Breast epithelium (tissue), 4 donors: ENCODE data around the gene NCKAP5. TPM values are rescaled to one million over a fixed set of nuclear protein-coding genes. Genes with fewer than 3 reads are reported as not detected.

Experiments
- DNase-seq, 2 donors: peaks; one replicate each; pipeline ENCODE4 v3.0.0-alpha.2; 2019; ENCODE audit warnings: low spot score in 2 of 2
- H3K27ac ChIP-seq, 2 donors: fragments of 200-600 bp; sonication (generic) in 1 of 2; one replicate each; pipeline ENCODE4 v1.5.1; 2016 to 2019; ENCODE audit warnings: mild to moderate bottlenecking in 1 of 2
- H3K27me3 ChIP-seq, 2 donors: fragments of 200-600 bp; sonication (generic) in 1 of 2; one replicate each; pipeline versions ENCODE4 v1.5.1 to v1.6.0; 2017 to 2019; ENCODE audit warnings: control low read depth in 1 of 2, mild to moderate bottlenecking in 1 of 2
- H3K36me3 ChIP-seq: fragments of 200-600 bp; one replicate; pipeline ENCODE4 v1.5.1; 2019
- H3K4me1 ChIP-seq, 2 donors: fragments of 200-600 bp; sonication (generic); one replicate each; pipeline ENCODE4 v1.5.1; 2016 to 2019; ENCODE audit warnings: control low read depth in 1 of 2
- H3K4me3 ChIP-seq, 3 donors: fragments of 200-600 bp; sonication (generic); 1 replicate in 2 of 3; 2 replicates in 1 of 3; pipeline ENCODE4 v1.5.1; 2016 to 2019; ENCODE audit warnings: mild to moderate bottlenecking in 3 of 3, moderate library complexity in 2 of 3
- H3K9me3 ChIP-seq, 2 donors: fragments of 200-600 bp; sonication (generic) in 1 of 2; one replicate each; pipeline ENCODE4 v1.5.1; 2016 to 2019; ENCODE audit warnings: control low read depth in 1 of 2
- POLR2A ChIP-seq: fragments of 450-650 bp; IDR thresholded peaks from one replicate; pipeline ENCODE4 v1.6.1; 2016; ENCODE audit warnings: antibody characterized with exemption, mild to moderate bottlenecking, moderate library complexity
- POLR2AphosphoS5 ChIP-seq, 3 donors: sonication (generic); formaldehyde crosslinking; IDR thresholded peaks; one replicate each; pipeline ENCODE4 v1.6.1; 2017; ENCODE audit warnings: antibody characterized with exemption in 3 of 3
- intact Hi-C: fragments of 100-400 bp; cut with DNase I; formaldehyde crosslinking; loops from one replicate; pipeline ENCODE4 v1.15.1; 2023; ENCODE audit warnings: low total_unique reads
- total RNA-seq, 3 donors: library from RNA; depleted of rRNA; stranded (reverse); fragments of >200 nt; gene quantifications; one replicate each; pipeline ENCODE4 v1.1.0, GENCODE V29; 2016
- TF ChIP-seq, protein P1 (sequence below), 3 donors: fragments of 450-650 bp; IDR thresholded peaks; one replicate each; pipeline ENCODE4 v1.5.1; 2016 to 2017; ENCODE audit warnings: antibody characterized with exemption in 3 of 3, mild to moderate bottlenecking in 3 of 3, moderate library complexity in 3 of 3

NCKAP5 gene
- total RNA-seq, 3 donors from 2014 or later, result 1.1 to 10.5 (median 6.1) TPM

GRCh38 chr2:133265432-133265949, 302.8 kb downstream of the NCKAP5 start:
- H3K4me1 ChIP-seq, result no peaks in the 10 kb centered on the region
- H3K4me3 ChIP-seq, result peak overlapping the region; percentile 38 to 70 (median 57)
- intact Hi-C loops, result no loop called here
- TF ChIP-seq, protein P1, sequence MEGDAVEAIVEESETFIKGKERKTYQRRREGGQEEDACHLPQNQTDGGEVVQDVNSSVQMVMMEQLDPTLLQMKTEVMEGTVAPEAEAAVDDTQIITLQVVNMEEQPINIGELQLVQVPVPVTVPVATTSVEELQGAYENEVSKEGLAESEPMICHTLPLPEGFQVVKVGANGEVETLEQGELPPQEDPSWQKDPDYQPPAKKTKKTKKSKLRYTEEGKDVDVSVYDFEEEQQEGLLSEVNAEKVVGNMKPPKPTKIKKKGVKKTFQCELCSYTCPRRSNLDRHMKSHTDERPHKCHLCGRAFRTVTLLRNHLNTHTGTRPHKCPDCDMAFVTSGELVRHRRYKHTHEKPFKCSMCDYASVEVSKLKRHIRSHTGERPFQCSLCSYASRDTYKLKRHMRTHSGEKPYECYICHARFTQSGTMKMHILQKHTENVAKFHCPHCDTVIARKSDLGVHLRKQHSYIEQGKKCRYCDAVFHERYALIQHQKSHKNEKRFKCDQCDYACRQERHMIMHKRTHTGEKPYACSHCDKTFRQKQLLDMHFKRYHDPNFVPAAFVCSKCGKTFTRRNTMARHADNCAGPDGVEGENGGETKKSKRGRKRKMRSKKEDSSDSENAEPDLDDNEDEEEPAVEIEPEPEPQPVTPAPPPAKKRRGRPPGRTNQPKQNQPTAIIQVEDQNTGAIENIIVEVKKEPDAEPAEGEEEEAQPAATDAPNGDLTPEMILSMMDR (IDR thresholded peaks at IDR 0.05), result no peak
- no peak for TF ChIP-seq POLR2A
- no peak for TF ChIP-seq POLR2AphosphoS5 (IDR thresholded peaks at IDR 0.05)
- H3K36me3 ChIP-seq, result no peaks in the 10 kb centered on the region
- H3K9me3 ChIP-seq, result no peaks in the 10 kb centered on the region
- DNase-seq, result no peak
- peaks cover 0 to 4% of the 10 kb centered on the region in 2 donors for H3K27me3 ChIP-seq
- peak overlapping the region; percentile 23 to 65 for H3K27ac ChIP-seq

DNA sequence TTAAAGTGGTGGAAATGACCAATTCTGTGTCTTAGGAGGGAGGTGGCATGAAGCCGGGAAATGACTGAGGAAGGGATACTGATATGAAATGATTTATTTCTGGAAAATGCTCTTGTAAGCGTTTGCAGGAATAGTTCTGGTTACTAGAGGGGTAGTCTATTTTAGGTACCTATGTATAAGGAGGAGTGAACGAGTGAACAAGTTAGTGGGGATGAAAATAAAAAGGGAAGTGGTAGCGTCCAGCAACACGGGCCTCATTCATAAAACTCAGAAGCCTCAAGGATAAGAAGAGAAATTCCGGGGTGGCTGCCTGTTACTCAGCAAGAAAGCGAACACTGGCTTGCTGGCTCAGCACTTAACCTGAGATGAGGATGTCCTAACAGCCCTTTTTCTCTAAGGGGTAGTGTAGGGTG, 303.3 kb downstream of the NCKAP5 start:
- intact Hi-C loops, result no loop called here
- no peaks in the 10 kb centered on the region for H3K9me3 ChIP-seq

GRCh38 chr2:133262893-133263292, 305.4 kb downstream of the NCKAP5 start:
- Histone ChIP-seq H3K4me1 (no peaks in the 10 kb centered on the region), H3K9me3 (no peaks in the 10 kb centered on the region), H3K36me3 (no peaks in the 10 kb centered on the region), H3K4me3 (no peak overlapping the region), H3K27me3 (peaks cover 0 to 4% of the 10 kb centered on the region in 2 donors), H3K27ac (no peak overlapping the region)
- no peak for DNase-seq
- TF ChIP-seq POLR2AphosphoS5 (IDR thresholded peaks at IDR 0.05) (no peak), POLR2A (no peak)
- TF ChIP-seq, protein P1 (IDR thresholded peaks at IDR 0.05), result no peak
- intact Hi-C loops, result no loop called here

More for the DNA sequence above, 303.3 kb downstream of the NCKAP5 start:
- H3K27ac ChIP-seq, result peak overlapping the region; percentile 23 to 65
- no peak for TF ChIP-seq POLR2AphosphoS5 (IDR thresholded peaks at IDR 0.05)
- TF ChIP-seq, protein P1 (IDR thresholded peaks at IDR 0.05), result no peak
- no peak for TF ChIP-seq POLR2A
- no peaks in the 10 kb centered on the region for H3K4me1 ChIP-seq
- H3K27me3 ChIP-seq, result peaks cover 0 to 4% of the 10 kb centered on the region in 2 donors
- no peak for DNase-seq
- no peaks in the 10 kb centered on the region for H3K36me3 ChIP-seq
- peak overlapping the region; percentile 38 to 70 (median 57) for H3K4me3 ChIP-seq

- no peaks in the 10 kb centered on the region for H3K9me3 ChIP-seq
- TF ChIP-seq POLR2A (no peak), POLR2AphosphoS5 (IDR thresholded peaks at IDR 0.05) (no peak)
- TF ChIP-seq, protein P1 (IDR thresholded peaks at IDR 0.05), result no peak
- no peak for DNase-seq
- H3K27me3 ChIP-seq, result no peaks in the 10 kb centered on the region
- H3K4me1 ChIP-seq, result no peaks in the 10 kb centered on the region
- intact Hi-C loops, result no loop called here
- no peak overlapping the region for H3K27ac ChIP-seq
- H3K36me3 ChIP-seq, result no peaks in the 10 kb centered on the region
- H3K4me3 ChIP-seq, result no peak overlapping the region
These were observed 312.9 kb downstream of the NCKAP5 start for GRCh38 chr2:133255360-133255759.

GRCh38 chr2:133253793-133254192, 314.5 kb downstream of the NCKAP5 start:
- no peaks in the 10 kb centered on the region for H3K27me3 ChIP-seq
- H3K27ac ChIP-seq, result no peak overlapping the region
- TF ChIP-seq POLR2AphosphoS5 (IDR thresholded peaks at IDR 0.05) (no peak), POLR2A (no peak)
- H3K4me1 ChIP-seq, result no peaks in the 10 kb centered on the region
- H3K9me3 ChIP-seq, result no peaks in the 10 kb centered on the region
- intact Hi-C loops, result no loop called here
- DNase-seq, result no peak
- no peaks in the 10 kb centered on the region for H3K36me3 ChIP-seq
- no peak overlapping the region for H3K4me3 ChIP-seq
